Measurements from ENCODE around the gene WDFY4. TPM values are rescaled to one million over a fixed set of nuclear protein-coding genes. Genes with fewer than 3 reads are reported as not detected.

The WDFY4 gene
- total and polyA plus RNA-seq, 2 of the 4 experiments (the other 2 are of a cell fraction), result not detected

DNA sequence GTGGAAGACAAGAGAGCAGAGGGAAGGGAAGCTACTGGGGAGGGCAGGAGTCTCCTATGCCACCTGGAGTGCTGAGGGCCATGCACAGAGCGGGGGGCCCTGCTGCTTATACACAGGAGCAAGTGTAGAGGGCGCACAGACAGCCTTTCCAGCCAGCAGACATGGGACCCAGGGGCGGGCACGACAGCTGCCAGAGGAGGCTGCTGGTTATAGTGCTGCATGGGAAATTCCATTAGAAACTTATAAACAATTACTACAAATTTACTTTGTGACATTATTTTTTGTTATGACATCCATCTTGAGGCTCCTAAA lies 90.5 kb downstream of the WDFY4 start:
- Histone ChIP-seq H3K4ac (ENCODE audit: low read depth, low read length) (no peak overlapping the region), H3K27ac (ENCODE audit: insufficient read depth, low read length) (no peak overlapping the region), H4K20me1 (ENCODE audit: insufficient read depth, low read length) (no peaks in the 10 kb centered on the region), H2AFZ (replicated peaks; ENCODE audit: low read length, poor library complexity) (no peak overlapping the region), H3K23ac (ENCODE audit: low read depth, low read length) (no peak overlapping the region), H3K27me3 (ENCODE audit: control insufficient read depth, insufficient read depth, low read length) (peaks cover 2% of the 10 kb centered on the region; the same call in 1 of the 2 replicates), H3K4me1 (ENCODE audit: control insufficient read depth, insufficient read depth, low read length) (no peaks in the 10 kb centered on the region), H4K5ac (ENCODE audit: low read depth, low read length) (no peak overlapping the region), H2BK20ac (ENCODE audit: low read depth, low read length) (no peak overlapping the region), H3K79me1 (ENCODE audit: low read depth in 1 of 2, low read length in 2 of 2) (no peaks in the 10 kb centered on the region), H3K9ac (ENCODE audit: low read depth, low read length) (no peak overlapping the region), H2AK5ac (ENCODE audit: low read depth, low read length) (no peak overlapping the region), H3K56ac (ENCODE audit: extremely low read depth, insufficient read depth, low read length) (no peak overlapping the region), H3K36me3 (ENCODE audit: control insufficient read depth, insufficient read depth, low read length) (no peaks in the 10 kb centered on the region), H3K9me1 (ENCODE audit: insufficient read depth, low read length) (no peaks in the 10 kb centered on the region), H3K18ac (ENCODE audit: low read depth, low read length) (no peak overlapping the region), H3K4me3 (ENCODE audit: insufficient read depth, low read depth, low read length) (no peak overlapping the region), H2BK5ac (ENCODE audit: low read depth, low read length, poor library complexity, severe bottlenecking) (no peak overlapping the region), H3K4me2 (ENCODE audit: low read depth, low read length) (no peak overlapping the region), H4K8ac (ENCODE audit: low read depth in 2 of 2, low read length in 2 of 2) (no peak overlapping the region), H4K91ac (ENCODE audit: insufficient read depth, low read depth, low read length) (no peak overlapping the region), H2BK120ac (ENCODE audit: low read depth, low read length) (no peak overlapping the region), H3K14ac (replicated peaks; ENCODE audit: low read depth, low read length) (no peak overlapping the region), H3K9me3 (ENCODE audit: control insufficient read depth, insufficient read depth, low read length) (no peaks in the 10 kb centered on the region), H2BK15ac (ENCODE audit: low read depth, low read length) (no peak overlapping the region), H2AK9ac (replicated peaks; ENCODE audit: low read depth, low read length, poor library complexity) (no peak overlapping the region)
- in situ Hi-C loops (cut with MboI; ENCODE audit: low sequenced_read_pairs) (no loop called here), dilution Hi-C loops (cut with HindIII; ENCODE audit: low sequenced_read_pairs, unreplicated experiment) (no loop called here), intact Hi-C loops (cut with micrococcal nuclease) (no loop called here)
- BruUV-seq (replicated peaks), result no TSS peak
- no peak for ATAC-seq (ENCODE audit: low read depth)
- ChIA-PET CTCF (no interaction called here), POLR2A (ENCODE audit: unreplicated experiment) (no interaction called here)
- no CpG with 5 or more reads among the region's 4 CpGs for WGBS, 2 experiments (ENCODE audit: extremely low coverage in 2 of 2, insufficient read length in 1 of 2)
- no peak for DNase-seq
- TF ChIP-seq MAFK (IDR thresholded peaks at IDR 0.05; ENCODE audit: low read depth, low read length), result no peak
- no peak for TF ChIP-seq MXI1 (IDR thresholded peaks at IDR 0.05; ENCODE audit: borderline replicate concordance, low read depth, low read length)
- TF ChIP-seq BHLHE40 (IDR thresholded peaks at IDR 0.05; ENCODE audit: low read depth, low read length), result no peak
- TF ChIP-seq, protein P1, sequence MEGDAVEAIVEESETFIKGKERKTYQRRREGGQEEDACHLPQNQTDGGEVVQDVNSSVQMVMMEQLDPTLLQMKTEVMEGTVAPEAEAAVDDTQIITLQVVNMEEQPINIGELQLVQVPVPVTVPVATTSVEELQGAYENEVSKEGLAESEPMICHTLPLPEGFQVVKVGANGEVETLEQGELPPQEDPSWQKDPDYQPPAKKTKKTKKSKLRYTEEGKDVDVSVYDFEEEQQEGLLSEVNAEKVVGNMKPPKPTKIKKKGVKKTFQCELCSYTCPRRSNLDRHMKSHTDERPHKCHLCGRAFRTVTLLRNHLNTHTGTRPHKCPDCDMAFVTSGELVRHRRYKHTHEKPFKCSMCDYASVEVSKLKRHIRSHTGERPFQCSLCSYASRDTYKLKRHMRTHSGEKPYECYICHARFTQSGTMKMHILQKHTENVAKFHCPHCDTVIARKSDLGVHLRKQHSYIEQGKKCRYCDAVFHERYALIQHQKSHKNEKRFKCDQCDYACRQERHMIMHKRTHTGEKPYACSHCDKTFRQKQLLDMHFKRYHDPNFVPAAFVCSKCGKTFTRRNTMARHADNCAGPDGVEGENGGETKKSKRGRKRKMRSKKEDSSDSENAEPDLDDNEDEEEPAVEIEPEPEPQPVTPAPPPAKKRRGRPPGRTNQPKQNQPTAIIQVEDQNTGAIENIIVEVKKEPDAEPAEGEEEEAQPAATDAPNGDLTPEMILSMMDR (conservative IDR thresholded peaks at IDR 0.05; ENCODE audit: low read depth, low read length), result no peak
- no peak for TF ChIP-seq MAZ (IDR thresholded peaks at IDR 0.05; ENCODE audit: borderline replicate concordance, low read depth, low read length)
- no peak for TF ChIP-seq FOS (IDR thresholded peaks at IDR 0.05; ENCODE audit: low read depth, low read length)
- TF ChIP-seq RAD21 (IDR thresholded peaks at IDR 0.05; ENCODE audit: low read length), result no peak
- TF ChIP-seq RCOR1 (IDR thresholded peaks at IDR 0.05; ENCODE audit: insufficient replicate concordance, low read length), result no peak

All from IMR-90 (cell line).